Measurements from ENCODE around the gene NSRP1.
"Not testable (repeated sequence)": the region's sequence is repeated elsewhere in the genome, so short reads cannot be mapped to it uniquely, and the experiment has no call there.

The NSRP1 gene

DNA sequence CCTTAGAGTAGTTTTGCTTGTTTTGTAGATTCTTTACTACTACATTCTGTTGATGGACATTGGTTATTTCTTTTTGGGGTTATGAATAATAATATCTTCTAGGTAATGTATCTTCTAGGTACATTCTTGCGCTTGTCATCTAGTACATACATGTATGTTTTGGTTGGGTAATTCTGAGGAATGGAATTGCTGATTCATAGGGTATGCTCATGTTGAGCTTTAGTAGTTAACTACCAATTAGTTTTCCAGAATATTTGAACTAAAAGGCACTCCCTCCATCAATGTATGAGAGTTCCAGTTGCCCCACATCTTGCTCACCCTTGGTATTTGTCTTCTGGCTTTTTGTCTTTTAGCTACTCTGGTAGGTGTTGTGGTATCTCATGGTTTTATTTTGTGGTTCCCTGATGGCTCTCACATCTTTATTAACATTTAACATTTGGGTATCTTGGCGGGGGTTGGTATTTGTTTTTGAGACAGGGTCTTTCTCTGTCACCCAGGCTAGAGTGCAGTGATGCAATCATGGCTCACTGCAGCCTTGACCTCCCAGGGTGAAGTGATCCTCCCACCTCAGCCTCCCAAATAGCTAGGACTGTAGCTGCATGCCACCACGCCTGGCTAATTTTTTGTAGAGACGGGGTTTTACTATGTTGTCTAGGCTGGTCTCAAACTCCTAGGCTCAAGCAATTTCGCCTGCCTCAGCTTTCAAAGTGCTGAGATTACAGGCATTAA is 71.8 kb downstream of the NSRP1 start:
- DNase-seq, result no peak

DNA sequence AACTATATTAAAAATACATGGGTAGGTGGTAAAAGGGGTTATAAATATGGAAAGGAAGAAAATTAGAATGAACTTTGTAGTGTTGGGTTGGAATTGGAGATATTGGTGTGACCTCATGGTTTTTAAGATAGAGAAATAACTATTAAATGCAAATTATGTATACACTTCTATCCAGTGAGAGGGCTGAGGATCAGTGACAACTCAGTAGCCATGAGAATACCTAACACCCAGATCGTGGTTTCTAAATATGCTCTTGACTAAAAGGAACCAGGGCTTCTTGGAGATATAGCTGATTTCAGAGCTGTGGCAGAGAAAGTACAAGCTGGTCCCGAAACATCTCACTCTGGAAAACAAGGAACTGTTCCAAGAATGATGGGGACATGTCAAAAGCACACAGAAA is 74.5 kb downstream of the NSRP1 start:
- no peak for DNase-seq

DNA sequence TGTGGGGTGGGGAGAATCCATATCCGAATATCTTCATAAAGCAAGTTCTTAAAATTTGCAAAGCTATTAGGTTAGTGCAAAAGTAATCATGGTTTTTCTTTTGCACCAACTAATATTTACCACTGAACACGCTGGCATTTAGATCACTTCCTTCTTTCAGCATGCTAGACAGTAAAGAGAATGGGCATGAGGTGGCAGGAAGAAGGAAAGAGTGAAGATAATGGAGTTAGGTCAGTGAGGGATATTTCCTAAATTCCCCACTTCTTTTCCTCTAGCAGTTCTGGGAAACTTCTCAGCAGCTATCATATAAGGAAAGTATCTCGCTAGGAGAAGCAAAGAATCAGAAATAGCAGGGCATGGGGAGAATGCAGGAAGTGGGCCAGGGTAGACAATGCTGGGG is 79.9 kb downstream of the NSRP1 start:
- DNase-seq, result no peak

DNA sequence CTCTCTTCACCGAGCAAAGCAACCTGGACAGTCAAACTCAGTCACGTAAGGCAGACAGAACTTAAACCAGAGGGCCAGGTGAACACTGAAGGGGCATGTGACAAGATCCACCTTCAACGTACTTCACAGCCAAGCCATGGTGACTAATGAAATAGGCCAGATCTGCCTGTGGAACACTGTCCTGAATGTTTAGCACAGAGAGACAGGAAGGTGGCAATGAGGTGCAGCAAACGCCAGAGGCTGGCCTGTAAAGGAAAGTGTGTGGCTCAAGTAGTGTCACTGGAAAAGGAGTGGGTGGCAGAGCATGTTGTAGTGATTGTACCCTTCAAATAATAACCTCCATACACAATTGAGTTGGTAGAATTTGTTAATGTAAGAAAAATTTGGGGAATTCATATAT is 80.8 kb downstream of the NSRP1 start:
- DNase-seq, result no peak

DNA sequence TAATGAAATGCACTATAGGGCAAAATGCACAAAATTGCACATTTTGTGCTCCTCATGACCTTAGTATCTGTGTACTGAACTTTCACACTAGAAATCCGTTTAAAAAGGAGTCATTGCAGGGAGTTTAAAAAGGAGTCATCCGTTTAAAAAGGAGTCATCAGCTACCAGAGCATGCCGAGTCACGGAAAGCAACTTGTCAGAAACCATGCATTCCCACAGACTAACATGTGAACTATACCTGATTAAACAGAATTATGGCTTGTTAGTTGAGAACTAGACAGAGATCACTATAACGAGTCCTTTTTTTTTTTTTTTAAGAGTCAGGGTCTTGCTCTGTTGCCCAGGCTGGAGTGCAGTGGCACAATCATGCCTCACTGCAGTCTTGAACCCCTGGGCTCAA is 83.0 kb downstream of the NSRP1 start:
- no peak for DNase-seq

DNA sequence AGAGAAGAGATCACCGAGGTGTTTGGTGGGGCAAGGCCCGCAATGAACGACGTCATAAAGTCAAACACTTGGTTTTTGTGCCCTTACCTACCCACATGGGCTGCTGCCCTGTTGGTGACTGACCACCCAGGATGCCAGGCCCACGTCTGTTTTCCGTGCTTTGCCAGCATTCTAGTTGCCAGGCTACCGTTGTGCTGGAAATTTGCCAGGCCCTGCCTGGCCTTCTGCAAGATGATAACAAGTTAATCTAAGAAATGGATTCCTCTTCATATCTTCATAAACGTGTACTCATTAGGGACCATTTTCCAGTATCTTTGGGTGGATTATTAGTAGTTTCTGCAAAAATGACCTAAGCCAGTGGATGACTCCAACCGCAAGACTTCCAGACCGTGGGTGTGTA is 83.5 kb downstream of the NSRP1 start:
- DNase-seq, result no peak

DNA sequence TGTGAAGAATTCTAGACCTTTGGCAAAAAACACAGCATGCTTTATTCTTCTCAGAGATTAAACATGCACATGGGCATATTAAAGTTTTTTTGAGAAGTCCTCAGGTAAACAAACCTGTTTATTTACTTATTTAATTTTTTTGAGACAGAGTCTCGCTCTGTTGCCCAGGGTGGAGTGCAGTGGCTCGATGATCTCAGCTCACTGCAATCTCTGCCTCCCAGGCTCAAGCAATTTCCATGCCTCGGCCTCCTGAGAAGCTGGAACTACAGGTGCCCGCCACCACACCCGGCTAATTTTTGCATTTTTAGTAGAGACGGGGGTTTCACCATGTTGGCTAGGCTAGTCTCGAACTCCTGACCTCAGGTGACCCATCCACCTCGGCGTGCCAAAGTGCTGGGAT is 84.0 kb downstream of the NSRP1 start:
- not testable (repeated sequence) for DNase-seq

DNA sequence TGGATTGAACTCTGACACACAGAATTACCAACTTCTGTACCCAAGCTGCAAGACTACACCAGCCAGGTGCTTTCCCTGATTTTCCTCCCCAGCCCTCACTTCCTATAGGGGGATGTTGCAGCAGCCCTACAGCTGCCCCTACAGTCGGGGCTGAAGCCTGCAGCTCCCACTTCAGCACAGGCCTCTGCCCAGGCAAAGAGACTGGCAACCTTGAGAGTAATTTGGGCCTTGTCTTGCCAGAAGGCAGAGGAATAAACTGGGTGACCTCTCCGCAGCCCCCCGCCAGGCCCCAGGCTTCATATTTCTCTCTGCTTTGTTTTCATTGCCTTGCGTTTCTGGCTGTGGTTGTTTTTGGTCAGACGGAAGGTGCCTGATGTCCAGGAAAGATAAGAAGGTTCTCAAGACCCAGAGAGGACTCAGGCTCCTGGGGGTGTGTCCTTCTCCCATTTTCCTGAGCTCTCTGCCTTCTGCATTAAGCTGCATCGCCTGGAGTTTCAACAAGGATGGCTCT is 86.9 kb downstream of the NSRP1 start:
- no peak for DNase-seq

DNA sequence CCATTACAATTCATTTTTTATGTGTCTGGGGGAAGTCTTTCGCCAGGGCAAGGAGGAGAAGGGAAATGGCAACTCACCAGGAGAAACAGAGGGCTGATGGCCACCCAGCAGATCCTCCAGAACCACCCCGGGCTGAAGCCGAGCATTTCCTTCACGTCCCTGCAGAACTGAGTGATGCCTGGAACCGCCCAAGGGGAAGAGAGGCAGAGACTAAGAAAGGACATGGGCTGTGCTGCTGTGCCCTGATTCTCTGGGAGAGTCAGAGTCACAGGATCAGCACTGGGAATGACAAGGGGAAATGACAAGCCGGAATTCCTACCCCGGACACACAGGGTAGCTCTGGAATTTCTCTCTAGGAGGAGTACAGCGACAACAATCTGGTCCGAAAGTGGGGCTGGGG is 91.0 kb downstream of the NSRP1 start:
- no peak for DNase-seq

DNA sequence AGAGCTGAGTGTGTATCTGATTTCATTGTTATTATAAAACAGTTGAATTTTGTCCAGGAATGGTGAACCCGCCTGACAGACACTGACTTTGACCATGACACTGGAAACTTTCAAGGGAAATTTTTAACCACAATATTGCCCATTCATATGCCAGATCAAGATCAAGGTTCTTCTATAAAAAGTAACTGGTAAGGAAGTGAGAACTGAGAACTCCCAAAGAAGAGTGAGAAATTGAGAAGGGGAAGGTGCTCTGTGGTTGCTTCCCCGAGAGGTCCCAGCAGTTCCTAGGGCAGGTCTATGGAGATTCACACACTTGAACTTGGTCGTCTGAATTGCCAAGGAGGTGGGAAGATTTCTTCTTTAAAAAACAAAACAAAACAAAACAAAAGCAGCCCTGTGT is 91.6 kb downstream of the NSRP1 start:
- DNase-seq, result no peak

DNA sequence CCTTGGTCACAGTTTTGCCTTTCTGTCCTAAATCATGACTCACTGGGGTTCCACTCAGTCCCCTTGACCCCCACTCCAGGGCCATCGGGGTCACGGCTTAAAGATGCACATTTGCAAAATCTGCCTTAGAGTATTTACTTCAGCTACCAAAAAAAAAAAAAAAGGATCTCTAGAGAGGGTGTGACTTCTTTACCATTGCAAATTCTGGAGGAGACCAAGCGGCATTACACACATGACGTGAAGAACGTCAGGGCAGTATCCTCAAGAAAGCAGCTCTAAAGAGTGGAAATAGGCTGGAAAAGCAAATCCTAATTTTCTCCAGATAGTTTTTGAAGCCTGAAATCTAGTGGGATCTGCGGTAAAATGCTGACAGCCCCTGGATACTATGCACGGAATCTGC is 93.3 kb downstream of the NSRP1 start:
- DNase-seq, result no peak

DNA sequence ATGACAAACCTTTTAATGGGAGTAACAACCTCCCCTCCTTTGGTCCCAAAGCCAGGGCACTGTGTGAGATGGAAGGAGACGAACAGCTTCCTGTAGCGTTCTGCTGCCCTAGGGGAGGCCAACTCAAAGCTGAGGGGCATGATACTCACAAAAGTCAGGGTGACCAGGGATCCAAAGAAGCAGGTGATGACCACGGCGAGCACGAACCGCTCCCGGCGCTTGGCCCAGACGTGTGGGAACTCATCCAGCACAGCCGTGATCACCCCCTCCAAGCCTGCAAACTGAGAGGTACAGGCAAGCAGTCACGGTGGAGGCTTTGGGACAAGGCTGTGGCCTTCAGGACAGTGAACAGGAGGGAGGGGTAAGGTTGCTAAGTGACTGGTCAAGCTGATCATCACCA is 93.8 kb downstream of the NSRP1 start:
- no peak for DNase-seq

DNA sequence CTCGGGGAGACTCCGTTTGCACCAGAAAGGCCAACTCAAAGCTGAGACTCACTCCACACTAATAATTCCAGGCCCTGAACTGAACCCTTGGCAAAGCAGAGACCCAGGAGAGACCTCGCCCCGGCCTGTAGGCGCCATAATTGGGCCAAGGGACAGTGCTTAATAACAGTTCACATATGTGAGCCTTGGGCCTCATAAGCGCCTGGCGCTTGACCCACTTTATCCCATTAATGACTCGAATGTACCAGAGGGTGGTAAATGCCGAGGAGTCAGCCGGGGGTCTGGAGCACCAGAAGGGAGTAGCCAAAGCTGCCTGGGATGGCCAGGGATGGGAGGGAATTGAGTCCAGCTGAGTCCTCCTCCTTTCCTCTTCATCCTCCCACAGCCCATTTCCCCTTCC is 94.3 kb downstream of the NSRP1 start:
- DNase-seq, result no peak

DNA sequence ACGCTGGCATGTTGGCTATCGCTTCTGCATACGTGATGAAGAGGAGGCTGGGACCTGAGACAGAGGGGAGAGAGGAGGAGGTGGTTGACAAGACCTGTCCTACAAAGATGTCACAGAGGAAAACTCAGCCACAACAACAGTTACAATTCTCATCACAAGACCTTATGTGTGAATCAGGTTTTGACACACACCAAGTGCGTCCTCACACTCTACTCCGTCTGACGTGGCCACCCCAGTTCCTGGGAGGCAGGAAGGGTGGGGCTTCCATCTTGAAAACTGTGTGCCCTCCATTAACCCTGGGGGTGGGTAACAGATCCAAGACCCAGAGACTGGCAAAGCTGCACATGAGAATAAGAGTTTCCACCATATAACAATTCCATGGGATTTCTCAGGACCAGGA is 94.8 kb downstream of the NSRP1 start:
- DNase-seq, result no peak

DNA sequence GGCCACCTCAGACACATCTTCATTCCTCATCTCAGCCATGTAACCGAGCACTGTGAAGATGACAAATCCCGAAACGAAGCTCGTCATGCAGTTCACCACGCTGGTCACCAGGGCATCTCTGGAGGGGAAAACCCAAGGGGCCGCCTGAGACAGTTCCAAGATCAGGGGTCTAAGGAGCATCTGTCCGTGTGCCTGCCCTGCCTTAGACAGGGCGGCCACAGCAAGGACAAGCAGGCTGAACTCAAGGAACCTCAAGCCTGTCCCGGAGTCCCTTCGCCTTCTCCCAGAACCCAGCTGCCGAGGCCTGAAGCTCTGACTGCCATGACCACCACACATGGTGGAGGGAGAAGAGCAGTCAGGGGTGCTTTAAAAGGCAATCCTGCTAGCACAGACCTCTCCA is 96.1 kb downstream of the NSRP1 start:
- DNase-seq, result no peak

DNA sequence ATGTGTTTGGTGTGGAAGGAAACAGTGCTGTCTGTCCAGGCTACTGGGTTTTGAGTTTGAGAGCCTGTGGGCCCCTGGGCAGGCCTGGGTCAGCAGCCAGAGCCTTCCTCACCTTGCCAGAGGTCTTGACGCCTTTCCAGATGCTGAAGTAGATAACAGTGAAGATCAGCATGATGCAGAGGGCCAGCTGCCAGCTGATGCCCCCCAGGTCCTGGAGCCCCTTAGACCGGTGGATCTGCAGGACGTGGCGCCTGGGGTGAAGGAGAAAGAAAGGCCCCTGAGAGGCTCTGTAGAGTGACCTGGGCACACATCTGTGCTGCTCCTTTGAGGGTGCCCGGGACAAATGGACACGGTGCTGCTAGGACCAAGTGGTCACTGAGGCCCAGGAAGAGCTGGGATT is 100.4 kb downstream of the NSRP1 start:
- DNase-seq, result no peak

DNA sequence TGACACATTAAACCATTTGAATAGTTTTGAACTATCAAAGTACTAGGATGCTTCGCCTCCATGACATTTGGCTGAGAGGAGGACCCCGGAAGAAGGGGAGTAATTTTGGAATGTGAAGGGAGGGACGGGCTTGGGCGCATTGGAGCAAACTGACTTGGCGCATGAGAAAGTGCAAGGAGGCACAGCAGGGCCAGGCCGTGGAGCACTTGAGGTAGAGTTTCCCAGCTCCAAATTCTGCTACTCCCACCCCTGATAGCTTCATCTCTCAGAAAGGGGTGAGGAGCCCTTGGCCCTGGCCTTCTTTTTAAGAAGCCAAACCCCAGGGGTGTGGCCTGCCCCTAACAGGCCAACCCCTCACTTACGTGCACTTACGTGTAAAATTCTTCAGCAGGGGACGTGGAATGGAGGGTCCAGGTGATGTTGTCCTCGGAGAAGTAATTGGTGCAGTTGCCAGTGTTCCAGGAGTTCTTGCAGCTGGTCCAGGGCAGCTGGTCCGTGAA is 101.2 kb downstream of the NSRP1 start:
- no peak for DNase-seq

DNA sequence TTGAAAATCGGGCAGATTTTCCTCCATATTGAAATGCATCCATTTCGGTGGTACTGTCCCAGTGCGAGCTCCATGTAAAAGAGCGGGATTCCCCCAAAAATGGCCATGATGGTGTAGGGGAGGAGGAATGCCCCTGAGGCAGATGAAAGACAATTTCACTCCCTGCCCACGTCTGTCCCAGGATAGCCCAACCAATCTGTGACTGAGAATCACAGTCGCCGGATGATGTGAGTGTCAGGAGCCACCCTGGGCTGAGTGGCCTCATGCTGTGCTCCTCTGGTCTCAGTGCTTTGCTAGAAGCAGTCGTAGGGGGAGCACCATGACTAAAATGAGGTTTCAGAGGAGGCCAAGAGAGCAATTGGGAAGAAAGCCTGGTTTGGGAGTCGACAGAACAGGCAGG is 102.2 kb downstream of the NSRP1 start:
- DNase-seq, result no peak

DNA sequence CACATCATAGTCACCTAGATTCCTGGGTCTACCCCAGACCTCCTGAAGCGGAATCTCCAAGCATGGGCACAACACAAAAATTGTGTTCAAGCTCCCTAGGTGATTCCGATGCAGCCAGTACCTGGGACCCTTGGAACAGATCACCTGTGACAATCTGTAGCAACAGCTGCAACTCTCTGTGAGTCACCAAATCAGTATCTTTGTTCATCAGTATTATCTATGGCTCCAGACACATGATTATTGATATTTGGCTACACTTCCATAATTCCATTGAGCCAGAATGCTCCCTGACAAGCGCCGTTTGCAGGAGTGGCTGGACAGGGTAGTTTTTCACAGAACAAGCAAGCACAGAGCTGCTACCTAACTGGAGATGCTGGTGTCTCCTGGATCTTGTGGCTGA is 102.7 kb downstream of the NSRP1 start:
- no peak for DNase-seq

DNA sequence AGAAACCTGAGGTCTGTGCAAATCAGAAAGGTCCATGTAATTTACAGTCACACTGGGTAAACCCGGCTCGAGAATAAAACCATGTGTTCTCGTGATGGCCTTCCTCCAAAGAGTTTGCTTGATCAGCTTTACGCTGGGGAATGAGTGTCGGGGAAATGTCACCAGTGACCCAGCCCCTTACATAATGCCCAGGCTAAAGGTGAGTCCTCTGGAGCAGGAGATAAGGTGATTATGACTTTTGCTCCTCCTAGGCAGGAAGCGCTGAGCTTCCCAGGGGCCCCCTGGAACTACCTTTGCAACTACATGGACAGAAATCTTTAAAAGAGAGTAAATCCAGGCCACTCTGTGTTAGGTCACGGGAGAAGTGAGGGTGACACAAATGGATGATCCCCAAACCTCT is 103.2 kb downstream of the NSRP1 start:
- DNase-seq, result no peak

DNA sequence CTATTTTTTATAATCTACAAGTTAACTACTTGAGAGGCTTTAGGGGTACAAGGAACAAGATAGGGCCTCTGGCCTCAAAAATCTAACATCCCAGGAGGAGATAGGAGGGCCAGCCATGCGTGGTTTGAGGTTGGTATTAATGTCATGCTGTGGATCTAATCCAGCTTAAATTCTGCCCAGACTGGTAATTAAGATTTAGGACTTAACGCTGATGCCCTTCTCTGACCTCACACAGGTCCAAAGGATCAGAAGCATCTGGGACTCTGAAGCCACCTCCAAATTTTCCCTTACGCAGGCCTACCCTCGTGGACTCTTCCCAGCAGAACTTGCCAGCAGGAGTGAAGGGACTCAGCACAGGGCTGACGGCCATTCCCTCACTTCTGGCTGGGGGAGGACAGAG is 103.8 kb downstream of the NSRP1 start:
- no peak for DNase-seq

DNA sequence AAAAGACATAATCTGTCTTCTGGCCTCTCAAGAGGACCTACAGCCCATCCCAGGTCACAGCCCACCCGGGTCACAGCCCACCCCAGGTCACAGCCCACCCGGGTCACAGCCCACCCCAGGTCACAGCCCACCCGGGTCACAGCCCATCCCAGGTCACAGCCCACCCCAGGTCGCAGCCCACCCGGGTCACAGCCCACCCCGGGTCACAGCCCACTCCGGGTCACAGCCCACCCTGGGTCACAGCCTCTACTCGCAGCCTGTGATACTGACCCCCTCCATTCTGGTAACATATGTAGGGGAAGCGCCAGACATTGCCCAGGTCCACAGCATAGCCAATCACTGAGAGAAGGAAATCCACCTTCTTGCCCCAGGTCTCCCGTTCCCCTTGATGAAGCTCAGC is 104.7 kb downstream of the NSRP1 start:
- DNase-seq, result no peak

DNA sequence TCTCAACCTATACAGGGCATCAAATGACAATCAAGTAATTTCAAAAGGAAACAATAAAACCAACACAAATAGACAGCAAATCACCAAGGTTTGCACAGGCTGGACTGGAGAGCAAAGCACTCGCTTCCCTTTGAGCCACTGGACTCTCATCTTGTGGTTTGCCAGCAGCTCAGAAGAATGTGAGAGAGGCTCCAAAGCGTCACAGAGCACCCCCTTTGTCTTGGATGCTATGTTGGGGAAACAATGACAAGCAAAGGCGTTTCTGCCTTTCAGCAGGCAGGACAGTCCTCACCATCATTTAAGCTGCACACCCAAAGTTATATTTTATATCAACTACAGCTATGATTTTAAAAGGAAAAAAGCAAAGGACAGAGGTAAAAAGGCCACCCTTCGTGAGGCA is 105.6 kb downstream of the NSRP1 start:
- no peak for DNase-seq

DNA sequence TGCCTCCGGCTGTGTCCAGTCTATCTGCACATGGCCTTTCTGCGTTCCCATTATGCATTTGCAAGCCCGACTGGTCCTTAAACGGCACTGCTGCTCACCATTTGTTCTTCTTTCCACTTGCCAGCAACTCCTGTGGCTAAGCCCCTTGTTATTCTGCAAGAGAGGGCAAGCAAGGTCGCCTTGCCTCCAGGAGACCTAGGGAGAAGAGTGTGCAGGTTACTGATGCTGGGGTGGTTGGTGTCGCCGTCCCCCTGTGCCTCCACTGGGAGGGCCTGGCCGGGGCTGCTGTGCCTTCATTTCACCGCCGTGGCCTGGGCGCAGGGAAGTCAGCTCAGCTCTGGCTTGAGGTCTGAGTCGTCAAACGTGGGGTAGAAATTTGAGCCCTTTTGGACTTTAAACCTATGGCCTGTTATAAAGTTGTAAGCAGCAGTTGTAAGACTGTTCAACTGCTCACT is 106.1 kb downstream of the NSRP1 start:
- no peak for DNase-seq

DNA sequence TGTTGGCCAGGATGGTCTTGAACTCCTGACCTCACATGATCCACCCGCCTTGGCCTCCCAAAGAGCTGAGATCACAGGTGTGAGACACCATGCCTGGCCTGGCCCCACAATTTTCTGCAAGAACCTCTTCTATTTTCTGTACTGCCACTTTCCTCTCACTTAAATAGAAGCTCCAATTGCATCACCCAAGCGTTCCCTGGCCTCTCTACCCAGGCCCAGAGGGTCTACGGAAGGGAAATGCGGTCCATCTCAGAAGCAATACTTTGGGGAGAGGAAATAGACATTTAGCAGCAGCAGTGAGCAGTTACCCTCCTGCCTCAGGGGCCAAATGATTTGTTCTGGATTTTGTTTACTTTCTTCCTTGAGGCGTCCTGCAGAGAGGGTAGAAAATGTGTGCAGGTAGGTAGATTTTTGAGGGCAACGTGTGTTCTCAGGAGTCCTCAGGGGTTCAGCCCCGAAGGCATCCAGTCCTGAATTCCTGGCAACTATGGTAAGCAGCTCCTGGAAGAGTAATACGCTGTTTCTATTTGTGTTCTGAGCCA is 107.9 kb downstream of the NSRP1 start:
- no peak for DNase-seq
